HFF-Myc (cell line): Measurements from ENCODE around the gene CFD.

Experiments used
- DNase-seq: peaks from one replicate; pipeline ENCODE4 v3.0.0-alpha.2; 2011; ENCODE audit warnings: low read depth; ENCODE audit errors: extremely low read depth
- H3K4me3 ChIP-seq: replicated peaks from 2 replicates; pipeline ENCODE4 v1.5.1; 2011; ENCODE audit warnings: low read depth, mild to moderate bottlenecking, control low read depth, low read length
- CTCF ChIP-seq: IDR thresholded peaks from 2 replicates; pipeline ENCODE4 v1.5.1; 2012; ENCODE audit warnings: mild to moderate bottlenecking, low read depth, low read length, control low read depth; ENCODE audit errors: missing control alignments

CFD gene

GRCh38 chr19:883661-884211 is 24.3 kb downstream of the CFD start:
- no peak for DNase-seq
- no peak for TF ChIP-seq CTCF
- no peak overlapping the region for H3K4me3 ChIP-seq

GRCh38 chr19:884420-885211 is 25.2 kb downstream of the CFD start:
- no peak for TF ChIP-seq CTCF

GRCh38 chr19:885536-886224 is 26.2 kb downstream of the CFD start:
- DNase-seq: no peak
- TF ChIP-seq CTCF: no peak
- H3K4me3 ChIP-seq: no peak overlapping the region

More at GRCh38 chr19:884420-885211, 25.2 kb downstream of the CFD start:
- no peak for DNase-seq
- H3K4me3 ChIP-seq: no peak overlapping the region

- TF ChIP-seq CTCF: no peak
- no peak overlapping the region for H3K4me3 ChIP-seq
- peak; percentile 89 for DNase-seq
These were observed 27.6 kb downstream of the CFD start for GRCh38 chr19:887072-887471.

GRCh38 chr19:887599-887998 is 28.1 kb downstream of the CFD start:
- TF ChIP-seq CTCF: no peak
- no peak overlapping the region for H3K4me3 ChIP-seq
- DNase-seq: no peak

- no peak for TF ChIP-seq CTCF
- H3K4me3 ChIP-seq: no peak overlapping the region
- no peak for DNase-seq
These were observed 29.3 kb downstream of the CFD start for GRCh38 chr19:888581-889385.
